Measurements from ENCODE around the gene CLDND1.

CLDND1 gene

GRCh38 chr3:98513091-98513511 lies 9.6 kb downstream of the CLDND1 start:
- DNase-seq, result no peak

- DNase-seq, result no peak
Observed at GRCh38 chr3:98512576-98512975, 10.1 kb downstream of the CLDND1 start.

GRCh38 chr3:98508582-98508981 lies 14.1 kb downstream of the CLDND1 start:
- no peak for DNase-seq

- DNase-seq, result no peak
Observed at GRCh38 chr3:98504539-98504938, 18.2 kb downstream of the CLDND1 start.

- no peak for DNase-seq
Observed at GRCh38 chr3:98501863-98502576, 20.7 kb downstream of the CLDND1 start.

- DNase-seq, result no peak
Observed at GRCh38 chr3:98501270-98501669, 21.4 kb downstream of the CLDND1 start.

GRCh38 chr3:98500019-98500418 lies 22.7 kb downstream of the CLDND1 start:
- DNase-seq, result no peak

- DNase-seq, result no peak
Observed at GRCh38 chr3:98497381-98497780, 25.3 kb downstream of the CLDND1 start, which contains the start of gene OR5K2. Gene OR5K2 (plus strand): TSS chr3:98497681. CDS start chr3:98497681, 0 bp downstream.

- DNase-seq, result no peak
Observed at GRCh38 chr3:98483626-98484025, 39.1 kb downstream of the CLDND1 start.

- DNase-seq, result no peak
Observed at GRCh38 chr3:98482717-98483482, 39.8 kb downstream of the CLDND1 start.
